Nucleus accumbens (tissue), 56 donors: ENCODE data around the gene FXYD4.
"Not testable (repeated sequence)": the region's sequence is repeated elsewhere in the genome, so short reads cannot be mapped to it uniquely, and the experiment has no call there.

Experiments used
- DNase-seq, 56 donors: peaks; one replicate each; lab custom pipeline; 2025; lab: John Stamatoyannopoulos, UW

The FXYD4 gene

GRCh38 chr10:43371418-43371817 is at the start of gene FXYD4:
FXYD4 (plus strand) TSS chr10:43371636; CDS start chr10:43373747, 2,111 bp downstream.
- DNase-seq, result no peak

DNA sequence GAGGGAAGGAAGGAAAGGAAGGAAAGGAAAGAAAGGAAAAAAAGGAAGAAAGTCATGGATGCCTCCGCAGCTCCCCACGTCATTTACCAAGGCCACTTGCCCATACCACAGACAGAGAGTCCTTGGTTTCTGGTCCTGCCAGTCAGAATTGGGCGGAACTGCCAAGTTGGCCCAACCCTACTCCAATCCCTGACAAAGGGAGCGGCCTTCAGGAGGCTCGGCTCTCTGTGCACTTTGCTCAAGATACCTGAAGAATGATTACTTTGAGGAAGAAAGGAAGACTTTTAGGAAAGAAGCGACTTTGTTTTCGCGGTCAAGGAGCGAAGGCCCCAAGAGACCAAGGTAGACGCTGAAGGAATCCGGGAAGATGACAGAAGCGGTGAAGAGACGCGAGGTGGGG is 49.1 kb upstream of the FXYD4 start:
- DNase-seq, result peak in 25 of 56 donors; percentile 6 to 64 (median 43)

DNA sequence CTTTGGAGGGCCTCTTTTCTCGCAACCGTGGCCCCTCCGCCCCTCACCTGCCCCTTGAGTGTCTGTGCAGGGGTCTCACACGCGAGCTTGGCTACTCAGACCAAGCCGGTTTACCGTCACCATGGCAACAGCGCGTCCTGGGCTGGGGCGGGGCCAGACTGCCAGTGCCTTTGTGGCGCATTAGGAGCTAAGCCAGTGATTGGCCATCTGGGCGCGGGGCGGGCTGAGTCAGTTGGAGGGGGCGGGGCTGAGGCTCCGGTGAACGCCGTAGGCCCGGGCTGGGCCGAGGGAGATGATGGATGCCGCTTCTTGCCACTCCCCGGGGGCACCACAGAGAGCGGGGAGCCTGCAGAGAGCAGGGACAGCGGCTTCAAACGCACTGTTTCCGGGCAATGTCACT is 48.7 kb upstream of the FXYD4 start:
- peak; percentile 41 to 98 (median 92) for DNase-seq

GRCh38 chr10:43323245-43323644 is 48.2 kb upstream of the FXYD4 start:
- DNase-seq, result peak in 2 of 56 donors; percentile 28 to 40

GRCh38 chr10:43324876-43325275 is 46.6 kb upstream of the FXYD4 start:
- DNase-seq, result no peak

GRCh38 chr10:43327171-43327570 is 44.3 kb upstream of the FXYD4 start:
- no peak for DNase-seq

DNA sequence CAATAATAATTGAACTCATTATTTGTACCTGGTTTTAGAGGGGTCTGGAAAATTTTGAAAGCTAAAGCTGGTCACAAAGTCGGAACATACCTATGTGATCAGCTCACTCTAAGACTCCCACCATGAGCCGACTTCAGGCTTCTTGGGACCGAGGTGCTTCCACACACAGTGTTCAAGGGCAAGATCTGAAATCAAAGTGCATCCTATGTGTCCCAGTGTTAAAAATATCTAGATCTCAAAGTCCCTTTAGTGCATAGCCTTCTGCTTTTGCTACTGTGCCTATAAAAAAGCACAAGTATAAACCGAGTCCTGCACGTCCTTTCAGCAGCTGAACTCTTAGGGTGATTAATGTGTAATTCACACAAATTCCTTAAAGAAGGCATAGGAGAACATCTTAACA is 43.5 kb upstream of the FXYD4 start:
- DNase-seq, result no peak

DNA sequence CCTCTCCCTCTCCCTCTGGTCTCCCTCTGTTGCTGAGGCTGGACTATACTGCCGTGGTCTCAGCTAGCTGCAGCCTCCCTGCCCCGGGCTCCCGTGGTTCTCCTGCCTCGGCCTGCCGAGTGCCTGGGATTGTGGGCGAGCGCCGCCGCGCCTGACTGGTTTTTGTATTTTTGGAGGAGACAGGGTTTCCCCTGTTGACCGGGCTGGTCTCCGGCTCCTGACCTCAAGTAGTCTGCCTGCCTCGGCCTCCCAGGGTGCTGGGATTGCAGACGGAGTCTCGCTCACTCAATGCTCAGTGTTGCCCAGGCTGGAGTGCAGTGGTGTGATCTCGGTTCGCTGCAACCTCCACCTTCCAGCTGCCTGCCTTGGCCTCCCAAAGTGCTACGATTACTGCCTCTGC is 42.6 kb upstream of the FXYD4 start:
- not testable (repeated sequence) for DNase-seq

DNA sequence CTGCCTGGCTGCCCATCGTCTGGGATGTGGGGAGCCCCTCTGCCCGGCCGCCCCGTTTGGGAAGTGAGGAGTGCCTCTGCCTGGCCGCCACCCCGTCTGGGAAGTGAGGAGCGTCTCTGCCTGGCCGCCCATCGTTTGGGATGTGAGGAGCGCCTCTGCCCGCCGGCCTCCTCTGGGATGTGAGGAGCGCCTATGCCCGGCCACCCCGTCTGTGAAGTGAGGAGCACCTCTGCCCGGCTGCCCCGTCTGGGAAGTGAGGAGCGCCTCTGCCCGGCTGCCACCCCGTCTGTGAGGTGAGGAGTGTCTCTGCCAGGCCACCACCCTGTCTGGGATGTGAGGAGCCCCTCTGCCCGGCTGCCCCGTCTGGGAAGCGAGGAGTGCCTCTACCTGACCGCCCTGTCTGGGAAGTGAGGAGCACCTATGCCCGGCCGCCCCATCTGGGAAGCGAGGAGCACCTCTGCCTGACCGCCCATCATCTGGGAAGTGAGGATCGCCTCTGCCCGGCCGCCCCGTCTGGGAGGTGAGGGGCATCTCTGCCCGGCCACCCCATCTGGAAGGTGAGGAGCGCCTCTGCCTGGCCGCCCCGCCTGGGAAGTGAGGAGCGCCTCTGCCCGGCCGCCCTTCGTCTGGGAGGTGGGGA is 42.1 kb upstream of the FXYD4 start:
- DNase-seq, result not testable (repeated sequence)

DNA sequence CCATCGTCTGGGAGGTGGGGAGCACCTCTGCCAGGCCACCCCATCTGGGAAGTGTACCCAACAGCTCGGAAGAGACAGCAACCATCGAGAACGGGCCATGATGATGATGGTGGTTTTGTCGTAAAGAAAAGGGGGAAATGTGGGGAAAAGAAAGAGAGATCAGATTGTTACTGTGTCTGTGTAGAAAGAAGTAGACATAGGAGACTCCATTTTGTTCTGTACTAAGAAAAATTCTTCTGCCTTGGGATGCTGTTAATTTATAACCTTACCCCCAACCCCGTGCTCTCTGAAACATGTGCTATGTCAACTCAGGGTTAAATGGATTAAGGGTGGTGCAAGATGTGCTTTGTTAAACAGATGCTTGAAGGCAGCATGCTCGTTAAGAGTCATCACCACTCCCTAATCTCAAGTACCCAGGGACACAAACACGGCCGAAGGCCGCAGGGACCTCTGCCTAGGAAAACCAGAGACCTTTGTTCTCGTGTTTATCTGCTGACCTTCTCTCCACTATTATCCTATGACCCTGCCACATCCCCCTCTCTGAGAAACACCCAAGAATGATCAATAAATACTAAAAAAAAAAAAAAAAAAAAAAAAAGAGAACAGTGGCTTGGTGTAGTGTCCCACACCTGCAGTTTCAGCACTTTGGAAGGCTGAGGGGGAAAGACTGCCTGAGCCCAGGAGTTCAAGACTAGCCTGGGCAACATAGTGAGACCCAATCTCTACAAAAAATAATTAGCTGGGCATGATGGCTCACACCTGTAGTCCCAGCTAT is 41.2 kb upstream of the FXYD4 start:
- not testable (repeated sequence) for DNase-seq

- not testable (repeated sequence) for DNase-seq
These were observed 40.7 kb upstream of the FXYD4 start for GRCh38 chr10:43330824-43331127.

DNA sequence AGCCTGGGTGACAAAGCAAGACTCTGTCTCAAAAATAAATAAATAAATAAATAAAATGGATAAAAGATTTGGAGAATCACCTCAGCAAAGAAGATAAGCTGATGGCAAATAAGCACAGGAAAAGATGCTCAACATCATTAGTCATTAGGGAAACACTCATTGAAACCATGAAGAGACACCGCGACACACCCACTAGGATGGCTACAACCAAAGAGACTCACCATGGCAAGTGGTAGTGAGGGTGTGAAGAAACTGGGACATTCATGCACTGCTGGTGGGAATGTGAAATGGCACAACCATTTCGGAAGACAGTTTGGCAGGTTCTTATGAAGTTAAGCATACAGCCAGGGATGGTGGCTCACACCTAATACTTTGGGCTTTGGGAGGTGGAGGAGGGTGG is 37.8 kb upstream of the FXYD4 start:
- no peak for DNase-seq

- no peak for DNase-seq
These were observed 35.4 kb upstream of the FXYD4 start for GRCh38 chr10:43336061-43336460.

DNA sequence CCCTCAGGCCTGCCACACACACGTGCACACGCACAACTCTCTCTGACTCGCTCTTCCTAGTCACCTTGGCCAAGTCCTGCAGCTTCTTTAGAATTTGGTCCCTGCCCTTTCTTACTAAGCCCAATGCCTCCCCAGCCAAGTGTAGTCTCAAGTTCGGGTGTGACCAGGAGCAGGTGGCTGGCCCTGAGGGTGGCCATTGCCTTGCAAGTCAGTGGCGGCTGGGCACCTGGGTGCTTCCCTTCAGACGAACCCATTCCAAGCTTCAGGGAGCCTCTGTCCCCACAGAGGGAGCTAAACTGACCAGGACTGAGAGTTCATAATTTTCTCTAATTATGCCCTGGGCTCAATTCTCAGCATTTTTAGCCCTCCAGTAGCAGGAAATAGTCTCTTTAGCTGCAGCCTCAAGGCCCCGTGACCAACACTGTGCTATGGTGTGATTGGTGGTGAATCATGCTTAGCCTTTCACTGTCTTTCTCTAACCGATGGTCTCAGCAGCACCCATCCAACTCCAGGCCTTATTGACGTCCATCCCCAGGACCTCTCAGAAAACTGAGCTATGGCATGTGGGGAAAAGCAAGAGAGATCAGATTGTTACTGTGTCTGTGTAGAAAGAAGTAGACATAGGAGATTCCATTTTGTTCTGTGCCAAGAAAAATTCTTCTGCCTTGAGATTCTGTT is 34.7 kb upstream of the FXYD4 start:
- no peak for DNase-seq

- not testable (repeated sequence) for DNase-seq
These were observed 33.9 kb upstream of the FXYD4 start for GRCh38 chr10:43337536-43337935.

- no peak for DNase-seq
These were observed 33.3 kb upstream of the FXYD4 start for GRCh38 chr10:43338117-43338516.

GRCh38 chr10:43339136-43339535 is 32.3 kb upstream of the FXYD4 start:
- no peak for DNase-seq

GRCh38 chr10:43340101-43340500 is 31.3 kb upstream of the FXYD4 start:
- DNase-seq, result no peak

GRCh38 chr10:43340619-43341018 is 30.8 kb upstream of the FXYD4 start:
- peak in 2 of 56 donors; percentile 18 to 19 for DNase-seq

- no peak for DNase-seq
These were observed 30.0 kb upstream of the FXYD4 start for GRCh38 chr10:43341450-43341849.

DNA sequence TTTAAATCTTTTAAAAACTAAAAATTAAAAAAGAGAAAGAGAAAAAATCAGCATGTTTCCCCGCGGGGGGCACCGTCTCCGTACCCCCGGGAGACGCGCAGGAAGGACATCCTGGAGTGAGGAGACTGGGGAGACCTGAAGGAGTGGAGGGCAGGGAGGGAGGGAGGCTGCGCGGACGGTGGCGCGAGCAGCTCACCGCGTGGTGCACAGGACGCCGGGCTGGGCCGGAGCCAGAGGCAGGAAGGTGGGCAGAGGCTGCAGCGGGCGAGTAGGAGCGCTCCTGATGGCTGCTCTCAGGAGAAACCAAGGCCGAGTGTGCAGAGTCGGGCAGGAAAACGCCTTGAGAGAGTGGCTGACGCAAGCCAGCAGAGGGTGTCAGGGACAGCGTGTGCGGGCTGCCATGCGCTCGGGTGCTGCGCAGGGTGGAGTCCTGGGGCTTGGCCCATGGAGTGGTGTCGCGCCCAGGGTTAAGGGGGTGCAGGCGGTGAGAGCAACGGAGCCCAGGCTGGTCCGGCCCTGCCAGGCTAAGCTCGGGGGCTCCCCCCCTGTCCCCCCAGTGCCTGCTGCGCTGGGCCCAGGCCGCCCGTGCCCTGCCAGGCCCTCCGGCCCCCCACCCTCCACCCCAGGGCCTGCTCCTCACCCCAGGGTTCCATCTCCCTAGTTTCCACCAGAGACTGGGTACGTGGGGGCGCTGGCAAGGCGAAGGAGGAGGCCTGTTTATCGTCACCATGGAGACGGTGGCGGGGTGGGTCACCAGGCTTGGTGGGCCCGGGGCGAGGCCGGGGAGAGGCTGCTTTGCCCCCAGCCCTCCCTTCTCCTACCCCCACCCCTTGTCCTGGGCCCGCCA is 28.9 kb upstream of the FXYD4 start:
- DNase-seq, result no peak
